ENCODE results near the gene TDO2. TPM values are rescaled to one million over a fixed set of nuclear protein-coding genes. Genes with fewer than 3 reads are reported as not detected.

TDO2 gene
- 1 to 10 TPM in 2 of 6 donors, under 1 TPM in 1, not detected in 3; 0.74 to 2.3 (median 2.1) TPM for total RNA-seq

DNA sequence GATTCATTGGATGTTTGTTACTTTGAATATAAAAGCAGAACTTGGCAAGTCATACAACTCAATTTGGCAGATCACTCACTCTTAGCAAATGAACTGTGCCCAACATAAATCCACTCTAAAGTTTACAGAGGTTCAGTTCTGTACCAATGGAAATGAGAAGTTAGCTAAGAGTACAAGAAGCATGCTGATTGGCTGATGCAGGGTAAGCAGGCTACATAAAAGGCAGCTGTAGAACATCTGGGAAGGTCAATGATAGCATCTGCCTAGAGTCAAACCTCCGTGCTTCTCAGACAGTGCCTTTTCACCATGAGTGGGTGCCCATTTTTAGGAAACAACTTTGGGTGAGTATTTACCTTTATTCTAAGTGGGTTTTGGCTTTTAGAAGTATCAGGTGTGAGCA is at the start of gene TDO2:
Gene TDO2 (plus strand): TSS at position 244 of the 400 bp plus-strand sequence. CDS start 63 bp downstream, at position 307.
- Histone ChIP-seq H3K36me3 (no peaks in the 10 kb centered on the region), H3K4me3 (no peak within 1 kb of the TSS), H3K27ac (no peak within 1 kb of the TSS), H3K27me3 (no peaks in the 10 kb centered on the region), H3K9me3 (no peaks in the 10 kb centered on the region), H3K4me1 (no peaks in the 10 kb centered on the region)
- ATAC-seq (ENCODE audit: low FRiP score in 2 of 2) (no peak), DNase-seq (no peak)
- TF ChIP-seq POLR2A (IDR thresholded peaks at IDR 0.05): no peak
- TF ChIP-seq POLR2AphosphoS5 (IDR thresholded peaks at IDR 0.05): no peak
- TF ChIP-seq, protein P1, sequence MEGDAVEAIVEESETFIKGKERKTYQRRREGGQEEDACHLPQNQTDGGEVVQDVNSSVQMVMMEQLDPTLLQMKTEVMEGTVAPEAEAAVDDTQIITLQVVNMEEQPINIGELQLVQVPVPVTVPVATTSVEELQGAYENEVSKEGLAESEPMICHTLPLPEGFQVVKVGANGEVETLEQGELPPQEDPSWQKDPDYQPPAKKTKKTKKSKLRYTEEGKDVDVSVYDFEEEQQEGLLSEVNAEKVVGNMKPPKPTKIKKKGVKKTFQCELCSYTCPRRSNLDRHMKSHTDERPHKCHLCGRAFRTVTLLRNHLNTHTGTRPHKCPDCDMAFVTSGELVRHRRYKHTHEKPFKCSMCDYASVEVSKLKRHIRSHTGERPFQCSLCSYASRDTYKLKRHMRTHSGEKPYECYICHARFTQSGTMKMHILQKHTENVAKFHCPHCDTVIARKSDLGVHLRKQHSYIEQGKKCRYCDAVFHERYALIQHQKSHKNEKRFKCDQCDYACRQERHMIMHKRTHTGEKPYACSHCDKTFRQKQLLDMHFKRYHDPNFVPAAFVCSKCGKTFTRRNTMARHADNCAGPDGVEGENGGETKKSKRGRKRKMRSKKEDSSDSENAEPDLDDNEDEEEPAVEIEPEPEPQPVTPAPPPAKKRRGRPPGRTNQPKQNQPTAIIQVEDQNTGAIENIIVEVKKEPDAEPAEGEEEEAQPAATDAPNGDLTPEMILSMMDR (IDR thresholded peaks at IDR 0.05): no peak
- 40 to 72% methylated on average over 1 of the region's 1 CpG for whole genome bisulfite sequencing, 2 donors

DNA sequence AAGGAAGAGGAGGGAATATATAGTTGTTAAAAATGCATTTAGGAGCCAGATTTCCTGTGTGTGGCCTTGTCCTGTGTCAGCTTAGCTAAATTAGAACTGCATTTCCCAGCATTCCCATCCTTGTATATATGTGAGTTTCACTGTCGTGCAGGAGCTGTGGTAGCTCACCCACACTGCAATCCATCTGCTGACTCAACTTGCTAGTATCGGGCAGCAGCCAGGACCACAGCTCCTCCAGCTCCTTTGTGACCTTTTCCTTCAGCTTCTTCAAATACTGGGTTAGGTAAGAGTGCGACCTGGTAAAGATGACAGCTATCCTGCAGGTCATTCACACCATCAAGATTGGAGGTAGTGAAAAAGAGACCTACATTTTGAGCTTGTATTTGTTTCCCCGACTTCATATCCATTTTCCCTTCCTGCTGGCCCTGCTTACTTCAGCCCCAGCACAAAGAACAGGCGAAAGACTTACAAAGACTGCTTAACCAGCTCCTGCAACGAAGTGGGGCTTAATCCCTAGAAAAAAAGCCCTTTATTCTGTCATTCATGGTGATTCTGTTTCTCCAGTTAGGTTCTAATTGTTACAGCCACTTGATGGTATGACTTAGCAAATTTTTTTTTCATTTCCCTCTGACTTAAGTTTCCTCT is 48.8 kb upstream of the TDO2 start:
- Histone ChIP-seq H3K9me3 (no peaks in the 10 kb centered on the region), H3K36me3 (no peaks in the 10 kb centered on the region), H3K27ac (no peak overlapping the region), H3K4me3 (no peak overlapping the region), H3K27me3 (no peaks in the 10 kb centered on the region), H3K4me1 (no peaks in the 10 kb centered on the region)
- DNase-seq (no peak), ATAC-seq (ENCODE audit: low FRiP score in 2 of 2) (no peak)
- TF ChIP-seq, protein P1 (IDR thresholded peaks at IDR 0.05): no peak
- no peak for TF ChIP-seq POLR2AphosphoS5 (IDR thresholded peaks at IDR 0.05)
- no peak for TF ChIP-seq EP300 (IDR thresholded peaks at IDR 0.05)
- no peak for TF ChIP-seq POLR2A (IDR thresholded peaks at IDR 0.05)
- 51 to 56% methylated on average over 6 of the region's 6 CpGs for WGBS, 2 donors

DNA sequence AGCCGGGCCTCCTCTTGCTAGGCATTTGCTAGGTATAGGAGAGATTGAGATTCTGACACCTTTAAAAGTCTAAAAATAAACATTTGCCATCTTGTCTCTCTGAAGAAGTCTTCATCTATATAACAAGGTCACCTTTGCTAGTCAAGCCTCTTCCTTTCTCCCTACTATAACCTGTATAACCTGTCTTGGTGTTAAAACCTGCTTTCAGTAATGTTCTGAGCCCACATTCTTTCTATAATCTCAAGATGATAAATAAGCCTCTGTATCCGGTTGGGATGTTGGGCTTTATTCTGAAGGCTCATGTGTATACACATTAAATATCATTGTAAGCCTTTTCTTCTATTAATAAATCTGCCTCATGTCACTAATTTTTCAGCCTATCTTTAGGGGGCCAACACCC is 47.6 kb upstream of the TDO2 start:
- H3K27me3 ChIP-seq: no peaks in the 10 kb centered on the region
- DNase-seq (no peak), ATAC-seq (ENCODE audit: low FRiP score in 2 of 2) (no peak)
- TF ChIP-seq EP300 (IDR thresholded peaks at IDR 0.05) (no peak), POLR2AphosphoS5 (IDR thresholded peaks at IDR 0.05) (no peak), POLR2A (IDR thresholded peaks at IDR 0.05) (no peak)
- TF ChIP-seq, protein P1 (IDR thresholded peaks at IDR 0.05): no peak
- H3K9me3 ChIP-seq: no peaks in the 10 kb centered on the region
- H3K4me3 ChIP-seq: no peak overlapping the region
- H3K4me1 ChIP-seq: no peaks in the 10 kb centered on the region
- no peak overlapping the region for H3K27ac ChIP-seq
- 66 to 74% methylated on average over 2 of the region's 2 CpGs for WGBS, 2 donors
- H3K36me3 ChIP-seq: no peaks in the 10 kb centered on the region

DNA sequence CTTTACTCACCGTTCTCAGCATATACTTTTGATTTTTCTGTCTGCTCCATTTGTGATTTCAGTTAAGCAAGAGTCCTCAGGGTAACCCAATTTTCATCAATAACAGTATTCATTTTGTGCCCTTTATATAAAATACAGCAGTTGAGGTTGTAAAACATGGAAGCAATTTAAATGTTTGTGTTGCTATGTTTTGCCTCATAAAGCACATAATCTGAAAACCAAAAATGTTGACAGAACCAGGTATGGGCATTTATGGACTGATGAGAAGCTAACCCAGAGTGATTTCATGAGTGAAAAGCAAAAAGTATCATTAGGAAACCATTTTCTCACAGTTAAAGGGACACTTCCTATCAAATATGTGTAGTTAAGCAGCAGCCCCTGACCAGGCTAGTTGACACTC is 37.3 kb upstream of the TDO2 start, which contains the start of gene ASIC5:
Gene ASIC5 (minus strand): TSS at position 101 of the 400 bp plus-strand sequence. CDS start 51 bp downstream, at position 50.
- WGBS, 2 donors: 0% methylated on average over 1 of the region's 1 CpG

DNA sequence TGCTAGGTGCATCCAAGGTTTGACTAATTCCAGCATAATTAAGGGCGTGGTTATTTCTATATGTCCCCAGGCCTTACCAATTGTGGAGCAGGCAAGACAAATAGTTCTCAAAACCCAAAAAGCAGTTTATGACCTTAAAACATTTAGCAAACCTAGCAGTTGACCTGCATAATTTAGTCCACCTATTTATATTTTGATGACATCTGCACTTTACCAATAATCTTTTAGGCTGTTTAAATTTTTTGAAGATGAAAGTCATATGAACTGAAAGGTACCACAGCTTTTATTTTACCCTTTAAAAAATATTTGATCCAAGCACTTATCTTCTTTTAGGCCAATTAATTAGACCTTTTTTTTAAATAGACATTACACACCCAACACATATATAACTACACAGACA is 27.6 kb upstream of the TDO2 start:
- H3K27ac ChIP-seq: no peak overlapping the region
- no peak for DNase-seq
- no peak overlapping the region for H3K4me3 ChIP-seq
- 86 to 87% methylated on average over 1 of the region's 1 CpG for WGBS, 2 donors
- no peaks in the 10 kb centered on the region for H3K36me3 ChIP-seq
- no peak for ATAC-seq (ENCODE audit: low FRiP score in 2 of 2)
- no peaks in the 10 kb centered on the region for H3K27me3 ChIP-seq
- H3K4me1 ChIP-seq: no peaks in the 10 kb centered on the region
- H3K9me3 ChIP-seq: peaks cover 0 to 8% (median 0%) of the 10 kb centered on the region in 4 donors
- TF ChIP-seq EP300 (IDR thresholded peaks at IDR 0.05) (no peak), POLR2A (IDR thresholded peaks at IDR 0.05) (no peak), POLR2AphosphoS5 (IDR thresholded peaks at IDR 0.05) (no peak)
- TF ChIP-seq, protein P1 (IDR thresholded peaks at IDR 0.05): no peak

More for the DNA sequence above, 37.3 kb upstream of the TDO2 start, which contains the start of gene ASIC5:
- Histone ChIP-seq H3K27ac (no peak within 1 kb of the TSS), H3K4me1 (no peaks in the 10 kb centered on the region), H3K4me3 (no peak within 1 kb of the TSS), H3K36me3 (no peaks in the 10 kb centered on the region), H3K27me3 (no peaks in the 10 kb centered on the region), H3K9me3 (peaks cover 0 to 5% (median 0%) of the 10 kb centered on the region in 4 donors)
- ATAC-seq (ENCODE audit: low FRiP score in 2 of 2) (no peak), DNase-seq (no peak)
- TF ChIP-seq POLR2AphosphoS5 (IDR thresholded peaks at IDR 0.05): no peak
- TF ChIP-seq EP300 (IDR thresholded peaks at IDR 0.05): no peak

Data from upper lobe of left lung (tissue), 6 donors.